Measurements from ENCODE around the gene CASQ2. TPM values are rescaled to one million over a fixed set of nuclear protein-coding genes. Genes with fewer than 3 reads are reported as not detected.

CASQ2 gene
- total and polyA plus RNA-seq, 2 of the 4 experiments (the other 2 are of a cell fraction) = not detected

DNA sequence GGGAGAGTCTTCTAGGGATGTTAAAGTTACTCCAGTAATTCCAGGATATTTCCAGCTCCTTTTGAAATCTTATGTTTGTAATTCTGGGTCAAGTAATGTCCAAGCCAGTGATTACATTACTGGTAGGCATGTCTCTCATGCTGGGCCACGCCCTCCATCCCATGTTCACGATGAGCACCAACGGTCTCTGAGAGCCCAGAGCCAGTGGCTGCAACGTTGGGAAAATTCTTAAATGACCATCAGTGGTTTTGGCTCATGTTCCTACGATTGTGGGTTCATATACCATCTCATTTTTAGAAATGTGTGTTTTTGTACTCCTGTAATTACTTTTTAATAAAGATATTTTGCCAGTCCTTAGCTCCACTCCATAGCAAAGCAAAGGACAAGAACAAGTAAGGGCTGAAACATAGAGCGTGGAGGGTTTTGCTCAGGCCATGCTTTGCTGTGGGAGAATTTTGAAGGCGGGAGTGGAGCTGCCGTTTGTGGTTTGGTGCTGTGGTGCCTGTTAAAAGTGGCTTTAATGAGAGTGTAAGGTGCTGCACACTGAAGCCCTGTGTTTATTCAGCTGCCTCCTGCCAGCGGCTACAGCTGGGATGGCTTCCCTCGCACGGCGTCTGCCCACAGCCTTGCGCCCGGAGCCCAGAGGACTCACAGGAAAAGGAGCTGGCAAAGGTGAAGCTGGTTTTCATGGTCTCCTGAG lies 97.9 kb downstream of the CASQ2 start (continued):
- no peak for TF ChIP-seq NFE2L2 (IDR thresholded peaks at IDR 0.05; ENCODE audit: low read depth, low read length)

DNA sequence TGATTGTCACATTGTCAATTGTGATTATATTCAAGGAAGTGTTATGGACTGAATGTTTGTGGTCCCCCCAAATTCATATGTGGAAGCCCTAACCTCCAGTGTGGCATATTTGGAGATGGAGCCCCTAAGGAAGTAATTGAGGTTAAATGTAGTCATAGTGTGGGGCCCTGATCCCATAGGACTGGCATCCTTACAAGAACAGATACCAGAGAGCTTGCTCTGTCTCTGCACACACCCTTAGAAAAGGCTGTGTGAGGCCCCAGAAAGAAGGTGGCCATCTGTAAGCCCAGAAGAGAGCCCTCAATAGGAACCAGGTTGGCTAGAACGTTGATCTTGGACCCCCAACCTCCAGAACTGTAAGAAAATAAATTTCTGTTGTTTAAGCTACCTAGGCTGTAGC lies 98.6 kb downstream of the CASQ2 start:
- Histone ChIP-seq H3K4ac (ENCODE audit: low read depth, low read length) (no peak overlapping the region; the same call in 1 of the 2 replicates), H3K9ac (ENCODE audit: low read depth, low read length) (no peak overlapping the region), H2BK20ac (ENCODE audit: low read depth, low read length) (no peak overlapping the region), H2AK5ac (ENCODE audit: low read depth, low read length) (no peak overlapping the region), H2AFZ (replicated peaks; ENCODE audit: low read length, poor library complexity) (no peak overlapping the region), H3K36me3 (ENCODE audit: control insufficient read depth, insufficient read depth, low read length) (peaks cover 10% of the 10 kb centered on the region), H3K4me3 (ENCODE audit: insufficient read depth, low read depth, low read length) (no peak overlapping the region), H4K8ac (ENCODE audit: low read depth in 2 of 2, low read length in 2 of 2) (no peak overlapping the region), H3K23ac (ENCODE audit: low read depth, low read length) (no peak overlapping the region), H3K14ac (replicated peaks; ENCODE audit: low read depth, low read length) (no peak overlapping the region), H2AK9ac (replicated peaks; ENCODE audit: low read depth, low read length, poor library complexity) (no peak overlapping the region), H2BK120ac (ENCODE audit: low read depth, low read length) (no peak overlapping the region), H3K79me1 (ENCODE audit: low read depth in 1 of 2, low read length in 2 of 2) (peaks cover 7 to 42% of the 10 kb centered on the region in 2 experiments), H3K27me3 (ENCODE audit: control insufficient read depth, insufficient read depth, low read length) (no peaks in the 10 kb centered on the region), H2BK5ac (ENCODE audit: low read depth, low read length, poor library complexity, severe bottlenecking) (no peak overlapping the region), H3K4me1 (ENCODE audit: control insufficient read depth, insufficient read depth, low read length) (peaks cover 19% of the 10 kb centered on the region), H4K91ac (ENCODE audit: insufficient read depth, low read depth, low read length) (no peak overlapping the region), H3K18ac (ENCODE audit: low read depth, low read length) (no peak overlapping the region), H3K4me2 (ENCODE audit: low read depth, low read length) (no peak overlapping the region), H3K9me1 (ENCODE audit: insufficient read depth, low read length) (peaks cover 13% of the 10 kb centered on the region; the same call in 1 of the 2 replicates), H3K9me3 (ENCODE audit: control insufficient read depth, insufficient read depth, low read length) (peaks cover 5% of the 10 kb centered on the region; the same call in 1 of the 2 replicates), H4K5ac (ENCODE audit: low read depth, low read length) (no peak overlapping the region), H4K20me1 (ENCODE audit: insufficient read depth, low read length) (peaks cover 6% of the 10 kb centered on the region; the same call in 1 of the 2 replicates), H3K27ac (ENCODE audit: insufficient read depth, low read length) (no peak overlapping the region), H3K56ac (ENCODE audit: extremely low read depth, insufficient read depth, low read length) (no peak overlapping the region), H2BK15ac (ENCODE audit: low read depth, low read length) (no peak overlapping the region)
- intact Hi-C loops (cut with micrococcal nuclease) = no loop called here
- peak; percentile 43 for DNase-seq
- ATAC-seq (ENCODE audit: low read depth) = peak; percentile 18; the same call in 1 of the 2 replicates
- no TSS peak for BruUV-seq (replicated peaks)
- in situ Hi-C loops (cut with MboI; ENCODE audit: low sequenced_read_pairs) = no loop called here
- TF ChIP-seq CHD1 (IDR thresholded peaks at IDR 0.05; ENCODE audit: low read depth, low read length) (no peak), MAFK (IDR thresholded peaks at IDR 0.05; ENCODE audit: low read depth, low read length) (no peak), FOS (IDR thresholded peaks at IDR 0.05; ENCODE audit: low read depth, low read length) (no peak), SMC3 (IDR thresholded peaks at IDR 0.05; ENCODE audit: low read depth, low read length) (no peak), RFX5 (IDR thresholded peaks at IDR 0.05; ENCODE audit: low read depth, low read length) (no peak), BHLHE40 (IDR thresholded peaks at IDR 0.05; ENCODE audit: low read depth, low read length) (no peak), RAD21 (IDR thresholded peaks at IDR 0.05; ENCODE audit: low read length) (no peak), MAZ (IDR thresholded peaks at IDR 0.05; ENCODE audit: borderline replicate concordance, low read depth, low read length) (no peak)
- TF ChIP-seq, protein P1, sequence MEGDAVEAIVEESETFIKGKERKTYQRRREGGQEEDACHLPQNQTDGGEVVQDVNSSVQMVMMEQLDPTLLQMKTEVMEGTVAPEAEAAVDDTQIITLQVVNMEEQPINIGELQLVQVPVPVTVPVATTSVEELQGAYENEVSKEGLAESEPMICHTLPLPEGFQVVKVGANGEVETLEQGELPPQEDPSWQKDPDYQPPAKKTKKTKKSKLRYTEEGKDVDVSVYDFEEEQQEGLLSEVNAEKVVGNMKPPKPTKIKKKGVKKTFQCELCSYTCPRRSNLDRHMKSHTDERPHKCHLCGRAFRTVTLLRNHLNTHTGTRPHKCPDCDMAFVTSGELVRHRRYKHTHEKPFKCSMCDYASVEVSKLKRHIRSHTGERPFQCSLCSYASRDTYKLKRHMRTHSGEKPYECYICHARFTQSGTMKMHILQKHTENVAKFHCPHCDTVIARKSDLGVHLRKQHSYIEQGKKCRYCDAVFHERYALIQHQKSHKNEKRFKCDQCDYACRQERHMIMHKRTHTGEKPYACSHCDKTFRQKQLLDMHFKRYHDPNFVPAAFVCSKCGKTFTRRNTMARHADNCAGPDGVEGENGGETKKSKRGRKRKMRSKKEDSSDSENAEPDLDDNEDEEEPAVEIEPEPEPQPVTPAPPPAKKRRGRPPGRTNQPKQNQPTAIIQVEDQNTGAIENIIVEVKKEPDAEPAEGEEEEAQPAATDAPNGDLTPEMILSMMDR (conservative IDR thresholded peaks at IDR 0.05; ENCODE audit: low read depth, low read length) = no peak
- POLR2A ChIA-PET (ENCODE audit: unreplicated experiment) = no interaction called here
- dilution Hi-C loops (cut with HindIII; ENCODE audit: low sequenced_read_pairs, unreplicated experiment) = no loop called here
- CTCF ChIA-PET = interaction anchor here (1.0 to 2.9 kb wide), 2 partner anchors 37 to 45 kb away, joined by 3 to 14 read pairs; no protein-coding TSS in a partner anchor
- WGBS, 2 experiments (ENCODE audit: extremely low coverage in 2 of 2, insufficient read length in 1 of 2) = no CpG with 5 or more reads among the region's 1 CpG

Data from IMR-90 (cell line).